GM18502 (cell line): ENCODE measurements around the gene ITGA3.

Experiments
- ATAC-seq: cut with Tn5 transposase; IDR thresholded peaks from one replicate; pipeline ENCODE4 v1.9.1; 2021; ENCODE audit warnings: mild to moderate bottlenecking; ENCODE audit not compliant: unreplicated experiment, poor library complexity

ITGA3 gene

DNA sequence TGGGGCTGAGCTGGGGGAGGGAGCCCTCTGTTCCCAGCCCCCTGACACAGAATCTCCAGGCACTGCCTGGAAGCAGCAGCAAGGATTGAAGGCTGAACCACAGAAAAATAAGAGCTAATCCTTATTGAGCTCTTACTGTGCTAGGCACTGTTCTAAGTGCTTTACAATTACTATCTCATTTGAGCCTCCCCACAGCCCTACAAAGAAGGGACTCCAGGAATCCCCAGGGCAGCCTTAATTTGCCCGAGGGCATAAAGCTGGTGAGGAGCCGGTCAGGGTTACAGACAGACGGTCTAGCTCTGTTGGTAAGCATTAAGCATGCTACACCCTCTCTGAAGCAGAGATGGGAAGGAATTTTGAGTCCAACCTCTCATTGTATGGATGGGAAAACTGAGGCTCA lies 67.0 kb downstream of the ITGA3 start:
- no peak for ATAC-seq

DNA sequence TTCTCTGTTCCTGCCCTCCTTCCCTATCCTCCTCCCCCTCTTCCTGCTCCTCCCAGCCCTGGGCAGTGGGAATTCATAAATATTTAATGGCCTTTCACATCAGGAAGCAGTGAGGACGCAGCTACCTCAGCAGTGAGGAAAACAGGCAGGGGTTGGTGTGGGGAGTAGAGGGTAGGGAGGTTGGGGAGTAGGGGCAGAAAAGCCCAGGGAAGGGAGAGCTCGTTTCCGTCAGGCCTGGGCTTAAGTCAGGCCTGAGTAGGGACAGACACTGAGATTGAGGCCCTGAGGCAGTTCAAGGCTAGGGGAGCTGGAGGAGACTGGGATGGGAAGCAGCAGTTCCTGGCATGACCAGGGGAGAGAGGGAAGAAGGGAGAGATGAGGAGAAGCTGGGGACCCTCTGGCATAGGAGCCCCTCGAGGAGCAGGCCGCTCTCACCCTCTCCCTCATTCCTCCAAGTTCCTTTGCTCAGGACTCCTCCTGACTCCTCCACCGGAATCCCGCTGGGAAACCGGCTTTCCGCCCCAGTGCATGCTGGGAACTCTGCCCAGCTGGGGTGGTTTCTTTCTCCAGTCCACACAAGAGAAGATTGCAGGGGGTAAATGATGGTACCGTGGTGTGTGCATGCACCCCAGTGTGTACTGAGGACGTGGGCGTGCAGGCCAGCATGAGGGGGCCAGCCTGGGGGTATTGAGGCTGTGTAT lies 67.9 kb downstream of the ITGA3 start:
- no peak for ATAC-seq

DNA sequence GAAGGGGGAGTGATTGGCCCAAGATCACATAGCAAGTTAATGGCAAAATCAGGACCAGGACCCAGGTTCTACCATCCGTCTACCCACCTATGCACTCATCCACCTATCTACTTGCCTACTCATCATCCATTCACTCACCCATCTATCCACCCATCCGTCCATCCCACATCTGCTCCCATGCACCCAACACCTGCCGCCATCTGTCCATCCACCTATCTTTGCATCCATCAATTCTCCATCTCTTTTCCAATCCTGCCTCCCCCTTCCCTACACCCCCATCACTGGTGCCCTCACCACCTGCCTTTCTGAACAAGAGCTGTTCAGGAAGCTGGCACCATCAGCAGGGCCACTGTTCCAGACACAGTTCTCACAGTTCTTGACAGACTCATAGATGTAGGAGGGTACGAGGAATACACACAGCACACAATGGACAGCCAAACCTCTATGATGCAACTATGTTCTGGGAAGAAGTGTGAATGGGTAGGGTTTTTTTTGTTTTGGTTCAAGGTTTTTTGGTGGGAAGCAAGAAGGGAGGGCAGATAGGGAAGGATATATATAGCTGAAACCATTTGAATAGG lies 69.6 kb downstream of the ITGA3 start:
- ATAC-seq = no peak

DNA sequence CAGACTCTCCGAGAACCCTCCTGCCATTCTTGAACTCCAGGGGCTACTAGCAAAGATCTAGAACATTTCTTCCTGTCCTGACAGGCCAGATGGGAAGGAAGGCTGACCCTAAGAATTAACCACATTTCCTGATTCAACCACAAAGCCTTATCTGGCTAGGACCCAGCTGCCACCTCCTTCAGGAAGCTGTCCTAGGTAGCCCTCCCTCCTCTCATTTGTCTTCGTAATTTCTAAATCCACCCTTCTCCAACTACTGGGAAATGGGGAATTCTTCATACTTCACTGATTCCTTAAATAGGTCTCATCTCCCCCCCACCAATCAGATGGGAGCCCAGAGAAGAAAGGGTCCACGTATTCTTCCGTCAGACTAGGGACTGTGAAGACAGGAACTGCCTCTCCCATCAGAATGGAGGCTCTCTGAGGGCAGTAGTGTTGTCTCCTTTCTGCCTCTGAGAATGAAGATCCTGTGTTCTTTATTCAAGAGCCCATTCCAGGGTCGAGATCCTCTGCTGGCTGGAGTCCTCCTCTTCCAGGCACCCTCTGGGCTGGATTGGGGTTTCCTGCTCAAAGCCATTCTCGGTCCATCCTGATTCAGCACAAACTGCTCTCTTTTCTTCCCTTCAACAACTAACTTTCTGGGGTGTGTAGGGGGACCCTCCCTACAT lies 71.9 kb downstream of the ITGA3 start:
- ATAC-seq = no peak

DNA sequence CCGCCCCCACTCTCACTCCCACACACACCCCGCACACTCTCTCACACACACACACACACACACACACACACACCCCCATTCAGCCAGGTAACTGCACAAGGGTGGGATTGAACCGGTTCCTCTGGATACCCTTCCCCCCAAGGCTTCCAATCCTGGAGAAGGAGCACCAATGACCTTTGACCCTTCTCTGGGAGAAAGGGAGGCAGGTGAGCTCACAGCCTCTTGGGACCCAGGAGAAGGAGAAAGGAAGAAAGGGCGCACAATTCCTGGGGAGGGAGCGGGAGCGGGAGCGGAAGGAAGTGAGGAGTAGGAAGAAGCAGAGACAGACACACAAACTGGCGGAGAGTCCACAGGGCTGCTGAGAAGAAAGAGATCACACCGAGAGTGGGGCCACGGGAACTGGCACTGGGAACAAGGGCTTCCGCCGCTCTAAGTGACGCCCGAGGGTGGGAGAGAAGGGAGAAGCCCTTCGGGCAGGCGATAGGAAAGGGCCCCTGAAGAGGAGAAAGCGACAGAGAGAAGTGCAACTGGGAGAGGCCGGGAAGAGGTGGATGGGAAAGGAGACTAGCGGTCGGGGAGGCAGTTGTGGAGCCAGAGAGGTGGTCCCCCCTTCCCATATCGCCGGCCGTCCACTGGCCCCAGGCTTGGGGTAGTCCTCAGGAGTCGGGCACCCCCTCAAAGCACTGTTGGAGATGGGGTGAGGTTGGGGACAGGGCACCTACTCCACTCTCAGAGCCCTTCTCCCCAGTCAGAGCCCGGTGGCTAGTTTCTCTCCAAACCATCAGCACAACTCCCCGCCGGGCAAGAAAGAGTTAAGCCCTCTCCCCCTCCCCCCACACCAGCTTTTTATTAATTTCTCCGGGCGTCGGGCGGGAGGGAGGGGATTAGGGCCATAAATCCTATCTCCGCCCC lies 72.8 kb downstream of the ITGA3 start:
- no peak for ATAC-seq

DNA sequence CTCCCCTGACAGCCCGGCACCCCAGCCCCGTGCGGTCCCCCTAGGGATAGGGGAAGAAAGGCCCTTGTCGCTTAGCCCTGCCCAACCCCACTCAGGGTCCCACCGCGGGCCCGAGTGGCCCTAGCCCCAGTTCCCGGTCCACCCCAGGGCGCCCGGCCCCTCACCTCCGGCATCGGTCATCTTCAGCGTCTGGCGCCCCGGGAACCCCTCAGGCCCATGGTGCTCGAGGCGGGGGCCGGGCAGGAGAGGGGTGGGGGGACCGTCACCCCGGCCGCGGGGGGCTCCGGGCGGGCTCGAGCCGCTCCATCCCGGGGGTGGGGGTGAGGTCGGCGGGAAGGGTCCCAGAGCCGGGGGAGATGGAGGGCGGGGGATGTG lies 73.4 kb downstream of the ITGA3 start:
- no peak for ATAC-seq

DNA sequence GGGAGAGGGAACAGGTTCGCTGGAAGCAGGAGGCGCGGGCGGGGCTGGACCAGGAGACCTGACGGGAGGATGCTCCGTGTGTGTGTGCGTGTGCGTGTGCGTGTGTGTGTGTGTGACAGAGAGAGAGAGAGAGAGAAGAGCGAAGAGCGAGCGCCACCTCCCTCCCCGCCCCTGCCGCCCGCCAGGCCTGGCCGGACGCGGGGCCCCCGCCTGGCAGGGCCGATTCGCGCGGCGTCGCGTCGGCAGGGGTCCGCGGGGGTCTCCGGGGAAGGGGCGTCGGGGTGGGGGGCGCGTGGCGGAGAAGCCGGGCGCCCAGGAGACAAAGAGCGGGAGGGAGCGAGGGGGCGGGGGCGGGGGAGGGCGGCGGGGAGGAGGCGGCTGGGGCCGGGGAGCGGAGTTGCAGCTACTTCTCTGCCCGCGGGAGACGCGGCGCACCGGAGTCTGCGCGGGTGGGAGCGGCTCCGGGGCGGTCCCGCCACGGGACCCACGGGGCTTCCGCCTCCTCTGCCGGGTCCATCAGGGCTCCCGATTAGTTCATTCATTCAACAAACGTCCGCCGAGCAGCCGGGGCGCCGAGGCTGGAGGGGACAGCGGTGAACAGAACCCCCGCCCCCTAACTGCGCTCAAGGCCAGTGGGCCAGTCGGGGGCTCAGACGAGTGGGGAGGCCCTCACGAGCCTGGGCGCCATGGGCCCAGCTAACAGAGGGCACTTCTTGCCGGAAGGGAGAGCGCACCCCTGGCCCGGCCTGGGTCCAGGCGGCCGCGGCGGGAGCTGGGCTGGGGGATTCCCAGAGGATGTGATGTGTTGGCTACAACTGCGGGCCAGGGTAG lies 74.0 kb downstream of the ITGA3 start, which contains the start of gene SAMD14:
Gene SAMD14 (minus strand): TSS at position 433 of the 831 bp plus-strand sequence. CDS start 5,201 bp downstream, outside the sequence.
- ATAC-seq = no peak

DNA sequence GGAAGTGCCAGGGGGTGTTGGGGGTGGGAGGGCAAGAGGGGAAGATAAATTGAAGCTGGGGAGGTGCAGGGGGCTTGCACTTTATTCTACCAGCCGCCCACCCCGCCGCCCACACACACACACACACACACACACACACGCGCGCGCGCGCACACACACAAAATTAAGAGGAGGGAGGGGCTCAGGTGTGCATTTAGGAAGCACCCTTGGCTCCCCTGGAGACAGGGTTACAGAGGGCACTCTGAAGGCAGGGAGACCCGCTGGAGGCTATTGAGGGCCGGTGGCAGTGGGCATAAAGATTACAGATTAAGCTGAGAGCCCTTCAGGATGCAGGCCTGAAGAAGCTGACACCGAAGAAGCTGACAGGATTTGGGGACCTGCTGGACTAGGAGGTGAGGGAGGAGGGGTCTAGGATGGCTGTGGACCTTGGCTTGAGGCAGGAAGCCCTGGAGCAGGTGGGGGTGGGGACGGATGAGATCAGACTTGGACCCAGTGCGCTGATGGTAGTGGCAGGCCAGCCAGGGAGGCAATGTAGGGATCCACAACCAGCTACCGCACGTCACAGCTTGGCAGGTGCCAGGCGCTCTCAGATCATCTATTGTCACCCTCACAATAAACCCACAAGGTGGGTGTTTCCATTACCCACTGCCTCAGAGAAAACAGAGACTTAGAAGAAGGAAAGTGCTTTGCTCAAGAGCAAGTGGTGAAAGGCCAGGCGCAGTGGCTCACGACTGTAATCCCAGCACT lies 74.8 kb downstream of the ITGA3 start:
- ATAC-seq = no peak

DNA sequence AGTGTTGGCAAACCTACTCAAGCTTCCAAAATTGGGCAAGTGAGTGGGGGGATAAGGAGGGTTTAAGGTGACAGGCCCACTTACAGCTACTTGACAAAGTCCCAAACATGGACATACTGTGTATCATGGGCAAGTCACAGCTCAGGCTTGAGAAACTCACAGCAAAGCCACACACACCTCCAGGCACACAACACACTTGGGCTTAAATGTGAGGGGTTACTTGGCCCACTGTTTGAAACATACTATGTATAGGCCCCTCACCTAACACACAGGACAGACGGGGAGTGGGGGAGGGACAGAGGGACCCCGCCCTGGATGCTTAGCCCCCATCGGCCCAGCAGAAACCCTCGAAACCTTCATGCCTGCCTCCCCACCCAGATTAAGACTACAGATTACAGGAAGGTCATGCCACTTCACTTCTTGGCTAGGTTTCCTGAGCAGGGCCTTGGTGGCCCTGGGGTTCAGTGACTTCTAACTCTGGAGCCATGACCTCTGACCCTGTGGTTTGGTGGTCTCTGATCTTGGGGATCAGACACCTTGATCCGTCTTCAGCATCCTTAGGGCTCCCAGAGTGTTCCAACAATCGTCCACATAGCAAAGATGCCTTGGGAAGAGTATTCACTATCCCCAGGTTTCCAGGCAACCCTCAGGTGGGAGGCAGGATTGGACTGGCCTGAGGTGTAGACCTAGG lies 76.3 kb downstream of the ITGA3 start:
- no peak for ATAC-seq

DNA sequence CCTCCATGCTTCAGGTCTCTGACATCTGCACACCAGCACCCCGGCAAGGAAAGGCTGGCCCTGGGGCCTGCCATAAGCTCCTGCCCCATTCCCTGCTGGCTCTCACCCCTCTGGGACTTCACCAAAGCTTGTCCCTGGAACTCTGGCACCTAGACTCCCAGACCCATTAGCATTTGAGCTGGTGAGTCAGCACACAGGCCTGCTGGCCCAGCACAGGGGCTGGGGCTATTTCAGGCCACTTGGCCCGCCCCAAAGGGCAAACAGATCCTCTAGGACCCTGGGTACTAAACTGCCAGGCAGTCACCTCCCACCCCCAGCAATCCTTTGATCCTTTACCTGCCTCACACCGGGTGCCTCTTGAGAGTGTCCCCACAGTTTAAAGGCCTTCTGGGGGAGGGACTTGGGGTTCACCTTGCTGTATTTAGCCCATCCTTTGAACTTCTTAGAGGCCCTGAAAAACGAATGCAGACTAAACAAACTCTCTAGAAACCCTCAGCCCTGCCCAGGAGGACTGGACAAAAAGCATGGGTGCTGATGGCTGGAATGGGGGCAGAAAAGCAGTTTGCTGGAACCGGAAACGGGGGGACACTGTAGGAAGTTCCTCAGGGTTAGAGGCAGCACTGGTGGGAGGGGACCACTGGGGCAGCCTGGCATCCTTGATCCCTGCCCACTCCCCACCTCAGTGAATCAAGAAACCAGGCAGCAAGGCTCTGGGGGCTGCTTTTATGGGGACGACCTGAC lies 77.3 kb downstream of the ITGA3 start:
- no peak for ATAC-seq

DNA sequence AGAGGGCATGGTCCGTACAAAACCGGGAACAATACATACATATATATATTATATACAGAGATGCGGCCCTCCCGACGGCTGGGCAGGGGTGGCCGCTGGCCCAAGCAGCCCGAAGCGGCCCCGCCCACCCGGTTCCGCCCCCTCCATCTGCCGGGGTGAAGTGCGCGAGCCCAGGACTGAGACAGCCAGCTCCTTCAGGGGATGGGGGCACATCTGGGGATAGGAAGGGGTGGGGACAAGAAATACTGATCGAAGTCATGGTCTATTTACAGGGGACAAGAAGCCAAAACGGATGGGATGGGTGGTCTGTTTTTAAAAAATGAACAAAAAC lies 77.8 kb downstream of the ITGA3 start:
- no peak for ATAC-seq

DNA sequence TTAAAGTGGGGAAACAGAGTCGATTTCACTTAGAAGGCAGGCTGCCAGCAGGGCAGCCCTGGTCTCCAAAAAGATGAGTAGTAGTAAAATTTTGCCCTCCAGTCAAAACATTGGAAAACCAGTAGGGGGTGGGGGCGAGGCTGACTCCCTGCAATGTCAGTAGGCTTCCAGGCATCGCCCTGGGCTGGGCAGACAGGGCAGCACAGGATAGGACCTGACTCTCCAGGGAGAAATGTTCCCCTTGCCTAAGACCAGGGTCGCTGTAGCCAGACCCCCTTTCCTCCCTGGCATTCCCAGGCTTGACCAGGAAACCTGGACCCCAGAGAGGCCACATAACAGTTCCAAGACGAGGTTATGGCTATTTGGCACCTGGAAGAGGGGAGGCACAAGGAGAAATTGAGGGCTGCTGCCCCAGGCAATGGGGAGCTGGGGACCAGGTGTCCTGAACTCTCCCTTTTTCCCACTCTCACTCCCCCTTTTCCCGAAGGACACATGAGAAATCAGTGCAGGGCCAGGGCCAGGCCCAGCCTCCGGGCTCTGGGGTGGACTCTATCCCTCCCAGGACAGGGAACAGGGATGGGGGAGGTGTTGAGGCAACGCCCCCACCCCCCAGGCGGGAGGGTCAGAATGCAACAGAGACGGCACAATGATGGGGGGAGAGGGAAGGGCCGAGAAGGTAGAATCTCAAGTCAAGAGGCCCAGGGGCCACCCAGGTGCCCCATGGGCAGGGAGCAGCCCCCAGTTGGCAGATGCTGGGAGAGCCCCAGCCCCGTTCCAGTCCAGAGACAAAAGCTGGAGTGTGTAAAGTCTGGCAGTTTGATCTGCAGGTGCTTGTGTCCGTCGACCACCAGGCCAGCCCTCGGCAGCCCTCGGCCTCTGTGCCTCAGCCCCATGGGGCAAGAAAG lies 78.5 kb downstream of the ITGA3 start:
- ATAC-seq = no peak

DNA sequence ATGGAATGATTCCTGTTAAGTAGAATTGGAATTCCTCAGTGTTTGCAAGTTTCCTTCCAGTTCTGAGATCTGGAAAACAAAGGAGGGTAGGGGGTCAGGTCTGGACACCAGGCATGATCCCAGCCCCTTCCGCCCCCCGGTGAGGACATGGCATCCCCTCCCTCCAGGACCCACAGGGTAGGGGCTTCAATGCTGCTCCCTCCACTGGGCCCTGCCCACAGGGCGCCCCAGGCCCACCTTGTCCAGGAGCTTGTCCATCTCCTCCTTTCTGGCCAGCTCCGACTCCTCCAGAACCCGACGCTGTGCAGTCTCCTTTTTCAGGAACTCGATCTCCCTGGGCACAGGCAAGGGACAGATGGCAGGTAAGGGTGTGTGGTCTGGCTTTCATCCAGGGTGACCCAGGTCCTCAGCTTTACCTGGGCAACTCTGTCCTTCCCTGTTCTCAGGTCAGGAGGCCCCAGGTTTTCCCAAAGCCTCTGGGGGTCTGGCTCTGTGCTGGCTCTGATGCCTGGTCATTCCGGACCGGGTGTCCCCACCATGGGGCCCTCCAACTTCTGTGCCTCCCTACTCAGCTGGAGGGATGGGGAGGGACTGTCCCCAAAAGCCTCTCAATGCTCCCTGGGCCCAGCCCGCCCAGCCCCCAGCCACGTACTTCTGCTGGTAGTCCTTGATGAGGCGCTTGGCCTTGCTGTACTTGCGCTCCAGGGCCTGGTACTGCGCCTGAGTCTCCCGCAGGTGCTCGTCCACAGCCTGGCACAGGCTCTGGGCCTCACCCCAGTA lies 79.6 kb downstream of the ITGA3 start:
- no peak for ATAC-seq

DNA sequence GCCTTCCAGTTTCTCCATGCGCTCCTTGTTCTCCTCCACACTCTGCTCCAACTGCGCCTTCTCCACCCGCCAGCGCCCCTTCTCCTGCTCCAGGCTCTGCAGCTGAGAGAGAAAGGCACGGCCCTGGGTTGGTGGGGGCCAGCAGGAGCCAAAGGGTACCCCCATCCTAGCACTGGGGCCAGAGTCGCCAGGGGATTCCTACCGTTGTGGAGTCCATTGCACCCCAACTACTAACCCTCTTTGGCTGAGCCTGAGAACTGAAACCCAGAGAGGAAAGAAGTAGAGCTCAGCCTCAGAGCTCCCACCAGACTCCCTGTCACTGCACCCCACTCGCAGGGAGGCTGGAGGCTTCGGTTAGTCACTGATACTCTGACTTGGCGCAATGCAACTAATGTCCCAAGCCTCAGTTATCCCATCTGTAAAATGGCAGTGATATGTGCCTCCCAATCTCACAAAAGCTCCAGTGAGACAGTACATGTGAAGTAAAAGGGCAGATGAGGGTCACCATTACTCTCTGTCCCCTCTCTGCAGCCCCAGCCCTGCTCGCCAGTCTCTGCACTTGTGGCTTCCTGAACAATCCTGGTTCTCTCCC lies 80.3 kb downstream of the ITGA3 start:
- ATAC-seq = no peak

DNA sequence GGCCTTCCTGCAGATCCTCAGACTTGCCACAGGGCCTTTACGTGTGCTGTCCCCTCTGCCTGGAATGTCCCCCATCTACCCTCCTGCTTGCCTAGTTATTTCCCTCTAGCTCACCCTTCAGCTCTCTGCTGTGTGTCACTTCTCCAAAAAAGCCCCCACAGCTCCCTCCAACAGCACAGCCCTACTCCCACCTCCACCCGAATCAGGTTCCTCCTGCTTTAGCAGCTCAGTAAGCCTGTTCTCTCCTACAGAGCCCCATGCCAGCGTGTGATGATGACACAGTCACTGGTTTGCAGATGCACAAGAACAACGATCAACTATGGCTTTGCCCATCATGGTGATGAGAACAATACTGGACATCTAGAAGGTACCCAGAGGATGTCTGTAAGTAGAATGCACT lies 81.1 kb downstream of the ITGA3 start:
- ATAC-seq = no peak

DNA sequence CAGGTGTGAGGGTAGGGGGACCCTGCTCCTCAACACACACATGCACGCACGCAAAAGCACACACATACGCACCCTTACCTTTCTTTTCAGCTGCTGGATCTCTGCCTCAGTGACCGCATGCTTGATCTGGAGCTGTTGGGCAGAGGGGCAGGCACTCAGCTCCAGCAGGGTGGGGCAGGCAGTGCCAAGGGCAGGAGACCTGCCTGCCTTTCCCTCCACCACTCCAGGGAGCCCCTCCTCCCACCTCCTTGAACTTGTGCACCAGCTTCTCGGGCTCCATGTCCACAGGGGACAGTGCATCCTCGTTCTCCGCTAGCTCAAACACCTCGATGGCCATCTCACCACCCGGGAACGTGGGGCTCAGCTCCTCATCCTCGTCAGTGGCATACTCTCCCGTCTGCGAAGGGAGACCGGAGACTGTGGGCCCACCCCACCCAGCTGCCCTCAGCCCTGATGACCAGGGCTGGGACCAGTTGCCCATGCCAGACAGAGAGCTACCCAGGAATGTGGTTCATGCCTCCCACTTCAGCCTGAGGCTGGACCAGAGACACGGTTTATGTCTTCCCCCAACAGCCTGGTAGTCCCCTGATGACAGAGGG lies 83.4 kb downstream of the ITGA3 start:
- no peak for ATAC-seq
